ENCODE measurements around the gene PNPLA8.

The PNPLA8 gene

DNA sequence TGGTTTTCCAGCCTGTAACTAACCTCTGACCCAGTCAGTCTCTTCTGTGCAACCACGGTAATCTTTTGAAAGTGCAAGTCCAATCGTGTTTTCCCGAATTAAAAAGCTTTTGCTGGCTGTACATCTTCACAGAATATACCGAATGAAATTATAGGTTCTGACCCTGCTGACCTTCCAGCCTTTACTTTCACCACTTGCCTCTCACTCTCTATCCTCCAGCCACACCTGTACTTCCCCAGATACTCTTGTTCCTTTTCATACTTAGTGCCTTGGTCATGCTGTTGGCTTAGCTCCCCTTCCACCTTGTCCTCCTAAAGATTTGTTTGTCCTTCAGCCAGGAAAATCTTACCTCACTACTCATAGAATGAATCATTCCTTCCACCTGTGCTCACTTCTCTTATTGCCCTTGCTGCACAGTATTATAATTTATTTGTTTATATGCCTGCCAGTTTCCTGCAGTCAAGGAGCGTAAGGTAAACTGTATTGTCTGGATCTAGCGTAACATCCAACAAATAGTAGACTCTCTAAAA, 2.3 kb upstream of the PNPLA8 start:
- TF ChIP-seq, protein P1, sequence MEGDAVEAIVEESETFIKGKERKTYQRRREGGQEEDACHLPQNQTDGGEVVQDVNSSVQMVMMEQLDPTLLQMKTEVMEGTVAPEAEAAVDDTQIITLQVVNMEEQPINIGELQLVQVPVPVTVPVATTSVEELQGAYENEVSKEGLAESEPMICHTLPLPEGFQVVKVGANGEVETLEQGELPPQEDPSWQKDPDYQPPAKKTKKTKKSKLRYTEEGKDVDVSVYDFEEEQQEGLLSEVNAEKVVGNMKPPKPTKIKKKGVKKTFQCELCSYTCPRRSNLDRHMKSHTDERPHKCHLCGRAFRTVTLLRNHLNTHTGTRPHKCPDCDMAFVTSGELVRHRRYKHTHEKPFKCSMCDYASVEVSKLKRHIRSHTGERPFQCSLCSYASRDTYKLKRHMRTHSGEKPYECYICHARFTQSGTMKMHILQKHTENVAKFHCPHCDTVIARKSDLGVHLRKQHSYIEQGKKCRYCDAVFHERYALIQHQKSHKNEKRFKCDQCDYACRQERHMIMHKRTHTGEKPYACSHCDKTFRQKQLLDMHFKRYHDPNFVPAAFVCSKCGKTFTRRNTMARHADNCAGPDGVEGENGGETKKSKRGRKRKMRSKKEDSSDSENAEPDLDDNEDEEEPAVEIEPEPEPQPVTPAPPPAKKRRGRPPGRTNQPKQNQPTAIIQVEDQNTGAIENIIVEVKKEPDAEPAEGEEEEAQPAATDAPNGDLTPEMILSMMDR (IDR thresholded peaks at IDR 0.05; ENCODE audit: control extremely low read depth, extremely low read depth, low read depth, missing control alignments), result no peak
- POLR2A ChIA-PET, result no interaction called here

DNA sequence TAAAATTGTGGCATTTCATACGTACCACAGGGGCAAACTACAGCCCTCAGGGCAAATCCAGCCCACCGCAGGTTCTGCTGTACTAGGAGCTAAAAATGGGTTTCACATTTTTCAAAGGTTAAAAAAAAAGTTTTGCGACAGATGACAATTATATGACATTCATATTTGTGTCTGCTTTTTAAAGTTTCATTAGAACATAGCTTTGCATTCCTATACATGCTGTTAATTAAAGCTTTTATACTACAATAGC, 758 bp upstream of the PNPLA8 start:
- ChIA-PET POLR2A (interaction anchor here (1.1 kb wide), 1 partner anchor 23 kb away, joined by 3 read pairs; no protein-coding TSS in a partner anchor), CTCF (interaction anchor here (0.9 to 2.9 kb wide), 3 partner anchors 10 to 30 kb away, joined by 4 to 12 read pairs (median 9); no protein-coding TSS in a partner anchor)
- no peak for DNase-seq (ENCODE audit: extremely low spot score)
- TF ChIP-seq, protein P1 (IDR thresholded peaks at IDR 0.05; ENCODE audit: control extremely low read depth, extremely low read depth, low read depth, missing control alignments), result no peak

More for the DNA sequence above, 2.3 kb upstream of the PNPLA8 start:
- no peak for DNase-seq (ENCODE audit: extremely low spot score)
- CTCF ChIA-PET, result interaction anchor here (1.6 kb wide), 1 partner anchor 31 kb away, joined by 4 read pairs; no protein-coding TSS in a partner anchor

DNA sequence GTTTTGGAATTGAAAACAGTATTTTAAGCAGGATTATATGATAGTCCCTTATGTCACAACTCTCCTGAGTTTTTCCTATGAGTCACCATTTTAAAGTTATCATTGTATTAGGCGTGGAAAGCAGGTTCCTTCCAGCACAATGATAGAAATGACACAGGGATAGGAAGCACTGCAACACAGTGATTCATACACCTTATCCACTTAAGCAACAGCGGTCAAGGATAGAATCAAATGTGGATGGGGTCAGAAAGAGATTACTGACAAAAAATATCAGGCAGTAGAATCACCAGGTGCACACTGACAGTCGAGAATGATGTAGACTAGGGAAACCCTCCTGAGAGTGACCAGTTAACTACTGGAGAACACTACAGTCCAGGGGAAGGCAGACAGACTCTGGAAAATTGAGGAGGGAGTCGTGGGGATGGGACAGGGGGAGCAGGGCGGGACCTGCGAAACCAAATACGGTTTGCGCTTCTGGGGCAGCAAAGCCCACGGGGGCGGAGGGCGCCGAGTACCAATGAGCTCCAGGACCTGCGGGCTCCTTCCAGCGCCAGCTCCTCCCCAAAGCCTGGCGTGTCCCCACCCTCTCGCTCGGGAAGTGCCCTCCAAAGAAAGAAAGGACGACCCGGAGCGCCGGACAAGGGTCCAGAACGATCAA, 479 bp downstream of the PNPLA8 start:
- DNase-seq (ENCODE audit: extremely low spot score), result peak; percentile 75
- TF ChIP-seq, protein P1 (IDR thresholded peaks at IDR 0.05; ENCODE audit: control extremely low read depth, extremely low read depth, low read depth, missing control alignments), result no peak
- ChIA-PET CTCF (interaction anchor here (0.7 to 2.9 kb wide), 7 partner anchors 9 to 111 kb away, joined by 3 to 12 read pairs (median 3); no protein-coding TSS in a partner anchor), POLR2A (interaction anchor here (1.0 to 1.8 kb wide), 3 partner anchors 8 to 44 kb away, joined by 3 to 16 read pairs (median 3); partner anchors contain the start of genes DNAJB9 and THAP5)

DNA sequence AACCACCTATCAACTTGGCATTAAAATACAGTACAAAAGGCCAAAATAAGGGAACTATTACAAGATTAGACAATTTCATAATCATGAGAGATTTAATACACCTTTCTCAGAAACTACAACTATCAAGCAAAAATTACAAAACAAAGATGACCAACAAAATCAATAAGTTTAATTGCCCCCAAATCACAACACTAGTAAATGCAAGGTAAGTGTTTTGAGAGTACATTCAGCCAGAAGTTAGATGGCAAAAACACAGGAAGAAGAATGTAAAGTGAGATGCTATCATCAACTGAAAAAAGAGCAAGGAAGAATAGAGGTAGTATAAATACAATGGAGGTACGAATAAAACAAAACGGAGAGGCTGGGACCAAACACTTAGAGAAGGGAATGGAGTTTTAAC, 3.2 kb downstream of the PNPLA8 start:
- ChIA-PET POLR2A (no interaction called here), CTCF (interaction anchor here (1.0 to 1.5 kb wide), 2 partner anchors 10 to 26 kb away, joined by 4 read pairs; no protein-coding TSS in a partner anchor)
- TF ChIP-seq, protein P1 (IDR thresholded peaks at IDR 0.05; ENCODE audit: control extremely low read depth, extremely low read depth, low read depth, missing control alignments), result no peak
- no peak for DNase-seq (ENCODE audit: extremely low spot score)

DNA sequence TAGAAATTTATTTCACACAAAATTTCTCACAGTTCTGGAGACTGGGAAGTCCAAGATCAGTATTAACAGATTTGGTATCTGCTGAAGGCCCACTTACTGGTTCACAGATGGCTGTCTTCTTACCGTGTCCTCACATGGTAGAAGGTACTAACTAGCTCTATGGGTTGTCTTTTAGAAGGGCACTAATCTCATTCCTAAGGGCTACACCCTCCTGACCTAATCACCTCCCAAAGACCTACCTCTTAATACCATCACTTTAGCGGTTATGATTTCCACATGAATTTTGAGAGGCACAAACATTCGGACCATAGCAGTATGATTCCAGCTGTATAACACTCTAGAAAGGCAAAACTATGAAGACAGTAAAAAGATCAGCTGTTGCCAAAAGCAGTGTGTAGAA, 8.0 kb downstream of the PNPLA8 start:
- DNase-seq (ENCODE audit: extremely low spot score), result no peak
- ChIA-PET POLR2A (no interaction called here), CTCF (interaction anchor here (0.9 to 4.4 kb wide), 5 partner anchors 7 to 42 kb away, joined by 3 to 29 read pairs (median 4); partner anchors contain the start of gene PNPLA8)
- TF ChIP-seq, protein P1 (IDR thresholded peaks at IDR 0.05; ENCODE audit: control extremely low read depth, extremely low read depth, low read depth, missing control alignments), result no peak

DNA sequence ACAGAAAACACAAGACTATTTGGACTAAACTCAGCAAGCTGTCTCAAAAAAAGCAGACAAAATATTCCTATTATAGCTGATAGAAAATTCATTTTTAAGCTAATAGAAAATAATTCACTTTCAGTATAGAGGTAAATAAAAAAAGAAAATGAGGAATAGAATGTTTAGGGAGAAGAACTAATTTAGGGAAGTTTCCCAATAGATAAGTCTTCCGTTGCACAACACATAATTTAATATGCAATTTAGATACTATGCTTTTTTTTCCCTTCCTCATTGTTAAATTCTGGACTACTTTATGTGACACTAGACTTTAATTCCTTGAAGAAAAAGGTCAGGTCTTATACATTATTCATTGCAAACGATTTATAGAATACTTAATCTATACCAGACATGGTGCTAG, 10.3 kb downstream of the PNPLA8 start:
- TF ChIP-seq, protein P1 (IDR thresholded peaks at IDR 0.05; ENCODE audit: control extremely low read depth, extremely low read depth, low read depth, missing control alignments), result no peak
- ChIA-PET CTCF (interaction anchor here (1.0 to 3.1 kb wide), 4 partner anchors 10 to 62 kb away, joined by 3 to 12 read pairs (median 6); partner anchors contain the start of gene PNPLA8), POLR2A (interaction anchor here (1.0 kb wide), 1 partner anchor 10 kb away, joined by 3 read pairs; the partner anchor contains the start of gene PNPLA8)
- no peak for DNase-seq (ENCODE audit: extremely low spot score)

Data from GM10248 (cell line).